Upper lobe of left lung (tissue), 4 donors: ENCODE measurements around the gene UNC80.

Experiments
- CTCF ChIP-seq, 6 experiments: fragments of 450-650 bp in 4 of 6; fragments of 200-600 bp in 2 of 6; sonication (generic) in 2 of 6; IDR thresholded peaks; one replicate each; pipeline ENCODE4 v1.5.1; 2016 to 2019; ENCODE audit warnings: antibody characterized with exemption in 6 of 6
- EP300 ChIP-seq, 4 donors: sonication (generic); formaldehyde crosslinking; IDR thresholded peaks; one replicate each; pipeline ENCODE4 v1.5.1; 2017; ENCODE audit warnings: antibody characterized with exemption in 4 of 4, control low read depth in 2 of 4
- POLR2A ChIP-seq, 4 donors: fragments of 450-650 bp; IDR thresholded peaks; one replicate each; pipeline ENCODE4 v1.5.1; 2016 to 2017; ENCODE audit warnings: antibody characterized with exemption in 4 of 4, mild to moderate bottlenecking in 2 of 4

GRCh38 chr2:209761566-209761965 lies 10.1 kb upstream of the UNC80 start:
- TF ChIP-seq EP300 (IDR thresholded peaks at IDR 0.05) (no peak), CTCF (IDR thresholded peaks at IDR 0.05) (no peak), POLR2A (IDR thresholded peaks at IDR 0.05) (no peak)
